Measurements from ENCODE around the gene SYT1.
"Not testable (repeated sequence)": the region's sequence is repeated elsewhere in the genome, so short reads cannot be mapped to it uniquely, and the experiment has no call there.

DNA sequence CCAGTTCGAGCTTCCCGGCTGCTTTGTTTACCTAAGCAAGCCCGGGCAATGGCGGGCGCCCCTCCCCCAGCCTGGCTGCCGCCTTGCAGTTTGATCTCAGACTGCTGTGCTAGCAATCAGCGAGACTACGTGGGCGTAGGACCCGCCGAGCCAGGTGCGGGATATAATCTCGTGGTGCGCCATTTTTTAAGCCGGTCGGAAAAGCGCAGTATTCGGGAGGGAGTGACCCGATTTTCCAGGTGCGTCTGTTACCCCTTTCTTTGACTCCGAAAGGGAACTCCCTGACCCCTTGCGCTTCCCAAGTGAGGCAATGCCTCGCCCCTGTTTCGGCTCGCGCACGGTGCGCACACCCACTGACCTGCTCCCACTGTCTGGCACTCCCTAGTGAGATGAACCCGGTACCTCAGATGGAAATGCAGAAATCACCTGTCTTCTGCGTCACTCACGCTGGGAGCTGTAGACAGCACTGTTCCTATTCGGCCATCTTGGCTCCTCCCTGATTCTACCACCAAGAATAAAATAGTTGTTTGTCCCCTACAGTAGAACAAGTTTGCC is 180.7 kb downstream of the SYT1 start:
- TF ChIP-seq, protein P1, sequence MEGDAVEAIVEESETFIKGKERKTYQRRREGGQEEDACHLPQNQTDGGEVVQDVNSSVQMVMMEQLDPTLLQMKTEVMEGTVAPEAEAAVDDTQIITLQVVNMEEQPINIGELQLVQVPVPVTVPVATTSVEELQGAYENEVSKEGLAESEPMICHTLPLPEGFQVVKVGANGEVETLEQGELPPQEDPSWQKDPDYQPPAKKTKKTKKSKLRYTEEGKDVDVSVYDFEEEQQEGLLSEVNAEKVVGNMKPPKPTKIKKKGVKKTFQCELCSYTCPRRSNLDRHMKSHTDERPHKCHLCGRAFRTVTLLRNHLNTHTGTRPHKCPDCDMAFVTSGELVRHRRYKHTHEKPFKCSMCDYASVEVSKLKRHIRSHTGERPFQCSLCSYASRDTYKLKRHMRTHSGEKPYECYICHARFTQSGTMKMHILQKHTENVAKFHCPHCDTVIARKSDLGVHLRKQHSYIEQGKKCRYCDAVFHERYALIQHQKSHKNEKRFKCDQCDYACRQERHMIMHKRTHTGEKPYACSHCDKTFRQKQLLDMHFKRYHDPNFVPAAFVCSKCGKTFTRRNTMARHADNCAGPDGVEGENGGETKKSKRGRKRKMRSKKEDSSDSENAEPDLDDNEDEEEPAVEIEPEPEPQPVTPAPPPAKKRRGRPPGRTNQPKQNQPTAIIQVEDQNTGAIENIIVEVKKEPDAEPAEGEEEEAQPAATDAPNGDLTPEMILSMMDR (IDR thresholded peaks at IDR 0.05) = not testable (repeated sequence)
- not testable (repeated sequence) for TF ChIP-seq EZH2 (IDR thresholded peaks at IDR 0.05; ENCODE audit: borderline replicate concordance, insufficient read depth, low read depth, low read length, poor library complexity, severe bottlenecking)

All from B cell (primary cell).